ENCODE data around the gene MARCHF9. TPM values are rescaled to one million over a fixed set of nuclear protein-coding genes. Genes with fewer than 3 reads are reported as not detected.

The MARCHF9 gene
- total RNA-seq, 2 experiments from 2014 or later: 20.9 to 22.5 TPM

GRCh38 chr12:57782608-57783465 lies 27.9 kb downstream of the MARCHF9 start, which contains the start of gene TSFM:
TSFM (plus strand) TSS chr12:57782787; CDS start chr12:57782802, 15 bp downstream.
- H3K27me3 Mint-ChIP-seq: no peaks in the 10 kb centered on the region
- POLR2A ChIA-PET: interaction anchor here (0.9 to 1.1 kb wide), 2 partner anchors 11 to 159 kb away, joined by 3 to 5 read pairs; partner anchors contain the start of genes ATP23, EEF1AKMT3 and METTL1

GRCh38 chr12:57783466-57783801 lies 28.5 kb downstream of the MARCHF9 start:
- H3K27me3 Mint-ChIP-seq: no peaks in the 10 kb centered on the region
- ATAC-seq (no peak), DNase-seq (no peak)
- intact Hi-C loops (cut with DNase I, micrococcal nuclease): loop anchor here (2.0 to 5.0 kb wide), 2 partner anchors 64 to 157 kb away; partner anchors contain the start of genes ATP23 (in 1 of the 2) and CTDSP2 (in 1 of the 2)
- H3K36me3 Mint-ChIP-seq (ENCODE audit: low read depth): peaks cover 16% of the 10 kb centered on the region
- H3K27ac Mint-ChIP-seq: peak overlapping the region; percentile 98
- H3K4me1 Mint-ChIP-seq: peaks cover 35% of the 10 kb centered on the region
- no peaks in the 10 kb centered on the region for H3K9me3 Mint-ChIP-seq (ENCODE audit: low read depth)
- peak overlapping the region; percentile 98 for H3K4me3 Mint-ChIP-seq
- CTCF ChIA-PET: interaction anchor here (0.9 to 3.8 kb wide), 21 partner anchors 10 to 151 kb away, joined by 3 to 24 read pairs (median 4); partner anchors contain the start of genes AVIL, EEF1AKMT3, METTL1 and TSPAN31
- POLR2A ChIA-PET: interaction anchor here (0.9 kb wide), 1 partner anchor 11 kb away, joined by 5 read pairs; the partner anchor contains the start of genes EEF1AKMT3 and METTL1

More at GRCh38 chr12:57782608-57783465, 27.9 kb downstream of the MARCHF9 start, which contains the start of gene TSFM:
- CTCF ChIA-PET: interaction anchor here (0.6 to 3.8 kb wide), 25 partner anchors 10 to 157 kb away, joined by 3 to 24 read pairs (median 4); partner anchors contain the start of genes AVIL, CDK4, EEF1AKMT3 and METTL1
- DNase-seq (peak; percentile 99), ATAC-seq (peak; percentile 93)
- Mint-ChIP-seq H3K9me3 (ENCODE audit: low read depth) (no peaks in the 10 kb centered on the region), H3K36me3 (ENCODE audit: low read depth) (peaks cover 16% of the 10 kb centered on the region), H3K4me1 (peaks cover 35% of the 10 kb centered on the region), H3K27ac (peak within 1 kb of the TSS; percentile 98), H3K4me3 (peak within 1 kb of the TSS; percentile 98)
- intact Hi-C loops (cut with DNase I, micrococcal nuclease): loop anchor here (1.0 to 5.0 kb wide), 6 partner anchors 11 to 158 kb away; partner anchors contain the start of genes CTDSP2 (in 2 of the 2), EEF1AKMT3 (in 2 of the 2), METTL1 (in 2 of the 2) and ATP23 (in 1 of the 2)

- H3K27ac Mint-ChIP-seq: peak overlapping the region; percentile 51
- H3K4me3 Mint-ChIP-seq: peak overlapping the region; percentile 98
- no peaks in the 10 kb centered on the region for H3K9me3 Mint-ChIP-seq (ENCODE audit: low read depth)
- peaks cover 35% of the 10 kb centered on the region for H3K4me1 Mint-ChIP-seq
- H3K36me3 Mint-ChIP-seq (ENCODE audit: low read depth): peaks cover 16% of the 10 kb centered on the region
- intact Hi-C loops (cut with DNase I, micrococcal nuclease): loop anchor here (2.0 to 5.0 kb wide), 2 partner anchors 63 to 157 kb away; partner anchors contain the start of genes ATP23 (in 1 of the 2) and CTDSP2 (in 1 of the 2)
- ATAC-seq: no peak
- CTCF ChIA-PET: interaction anchor here (0.9 to 3.8 kb wide), 11 partner anchors 12 to 151 kb away, joined by 3 to 24 read pairs (median 4); partner anchors contain the start of genes EEF1AKMT3 and METTL1
- H3K27me3 Mint-ChIP-seq: no peaks in the 10 kb centered on the region
- DNase-seq: no peak
- POLR2A ChIA-PET: interaction anchor here (1.4 kb wide), 1 partner anchor 18 kb away, joined by 3 read pairs; no protein-coding TSS in a partner anchor
Measured at GRCh38 chr12:57783861-57784260, 29.0 kb downstream of the MARCHF9 start.

- Mint-ChIP-seq H3K27ac (peak overlapping the region; percentile 69), H3K9me3 (ENCODE audit: low read depth) (no peaks in the 10 kb centered on the region), H3K4me3 (no peak overlapping the region), H3K27me3 (no peaks in the 10 kb centered on the region), H3K36me3 (ENCODE audit: low read depth) (peaks cover 40% of the 10 kb centered on the region), H3K4me1 (peaks cover 13% of the 10 kb centered on the region)
- ChIA-PET CTCF (interaction anchor here (0.6 to 3.2 kb wide), 7 partner anchors 9 to 151 kb away, joined by 3 to 17 read pairs (median 4); partner anchors contain the start of gene TSFM), POLR2A (interaction anchor here (0.6 to 0.7 kb wide), 2 partner anchors 100 to 139 kb away, joined by 3 to 7 read pairs; no protein-coding TSS in a partner anchor)
- peak; percentile 33 for ATAC-seq
- intact Hi-C loops (cut with DNase I, micrococcal nuclease): no loop called here
- DNase-seq: no peak
Measured at GRCh38 chr12:57793920-57794319, 39.0 kb downstream of the MARCHF9 start.

GRCh38 chr12:57795354-57795753 lies 40.5 kb downstream of the MARCHF9 start:
- POLR2A ChIA-PET: no interaction called here
- peak; percentile 36 for ATAC-seq
- peaks cover 40% of the 10 kb centered on the region for H3K36me3 Mint-ChIP-seq (ENCODE audit: low read depth)
- intact Hi-C loops (cut with DNase I, micrococcal nuclease): no loop called here
- no peaks in the 10 kb centered on the region for H3K9me3 Mint-ChIP-seq (ENCODE audit: low read depth)
- CTCF ChIA-PET: interaction anchor here (0.6 kb wide), 1 partner anchor 163 kb away, joined by 3 read pairs; no protein-coding TSS in a partner anchor
- no peak for DNase-seq
- H3K27ac Mint-ChIP-seq: no peak overlapping the region
- no peak overlapping the region for H3K4me3 Mint-ChIP-seq
- peaks cover 13% of the 10 kb centered on the region for H3K4me1 Mint-ChIP-seq
- no peaks in the 10 kb centered on the region for H3K27me3 Mint-ChIP-seq

- CTCF ChIA-PET: interaction anchor here (0.5 to 1.3 kb wide), 7 partner anchors 9 to 46 kb away, joined by 3 to 5 read pairs (median 3); partner anchors contain the start of gene TSFM
- peaks cover 13% of the 10 kb centered on the region for H3K4me1 Mint-ChIP-seq
Measured at GRCh38 chr12:57796996-57797395, 42.1 kb downstream of the MARCHF9 start.

DNA sequence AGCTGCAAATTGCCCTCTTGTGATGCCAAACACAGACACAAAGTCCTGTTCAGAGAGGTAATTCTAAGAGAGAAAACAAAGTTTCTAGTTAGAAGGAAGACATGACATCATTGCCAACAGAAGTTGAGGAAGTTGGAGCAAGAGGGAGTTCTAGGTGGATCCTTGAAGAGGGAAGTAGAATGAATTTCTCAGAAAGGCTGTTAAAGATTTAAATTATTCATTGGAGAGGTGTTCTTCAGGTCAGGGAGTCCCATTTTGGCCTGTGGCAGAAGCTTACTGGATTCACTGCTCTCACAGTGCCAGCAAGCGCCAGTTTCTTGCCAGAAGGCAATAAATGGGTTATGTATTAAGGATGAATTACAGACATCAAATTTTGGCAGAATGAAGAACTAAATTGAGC lies 43.0 kb downstream of the MARCHF9 start:
- Mint-ChIP-seq H3K27me3 (no peaks in the 10 kb centered on the region), H3K27ac (no peak overlapping the region), H3K36me3 (ENCODE audit: low read depth) (peaks cover 33% of the 10 kb centered on the region), H3K4me1 (peaks cover 11% of the 10 kb centered on the region), H3K9me3 (ENCODE audit: low read depth) (no peaks in the 10 kb centered on the region), H3K4me3 (no peak overlapping the region)
- intact Hi-C loops (cut with DNase I, micrococcal nuclease): no loop called here
- DNase-seq (no peak), ATAC-seq (no peak)
- ChIA-PET CTCF (interaction anchor here (0.5 to 1.3 kb wide), 4 partner anchors 13 to 46 kb away, joined by 3 to 4 read pairs (median 3); no protein-coding TSS in a partner anchor), POLR2A (no interaction called here)

More at GRCh38 chr12:57796996-57797395, 42.1 kb downstream of the MARCHF9 start:
- intact Hi-C loops (cut with DNase I, micrococcal nuclease): no loop called here
- Mint-ChIP-seq H3K27ac (no peak overlapping the region), H3K36me3 (ENCODE audit: low read depth) (peaks cover 38% of the 10 kb centered on the region), H3K9me3 (ENCODE audit: low read depth) (no peaks in the 10 kb centered on the region), H3K4me3 (no peak overlapping the region), H3K27me3 (no peaks in the 10 kb centered on the region)
- no peak for ATAC-seq
- DNase-seq: no peak
- POLR2A ChIA-PET: no interaction called here

DNA sequence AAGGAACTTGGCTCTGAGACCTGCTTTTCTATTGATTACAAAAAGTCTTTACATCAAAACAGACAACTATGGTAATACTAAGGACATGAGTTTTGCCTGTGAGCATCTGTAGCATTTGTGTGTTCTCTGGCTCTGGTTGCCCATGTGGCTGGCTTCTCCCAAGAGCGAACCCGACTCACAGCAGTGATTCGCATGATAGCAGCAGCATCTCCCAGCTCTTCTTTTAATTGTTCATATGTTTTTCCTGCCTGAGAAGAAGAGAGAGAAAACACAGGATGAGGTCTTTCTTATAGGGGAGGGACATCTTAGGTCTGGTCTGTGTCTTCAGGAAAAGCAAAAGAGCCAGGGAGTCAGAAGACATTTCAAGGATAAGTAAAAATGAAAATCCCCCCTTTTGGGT lies 46.1 kb downstream of the MARCHF9 start:
- no peaks in the 10 kb centered on the region for H3K9me3 Mint-ChIP-seq (ENCODE audit: low read depth)
- H3K27me3 Mint-ChIP-seq: no peaks in the 10 kb centered on the region
- ChIA-PET POLR2A (no interaction called here), CTCF (interaction anchor here (1.0 kb wide), 1 partner anchor 15 kb away, joined by 3 read pairs; no protein-coding TSS in a partner anchor)
- no peak overlapping the region for H3K4me3 Mint-ChIP-seq
- peaks cover 16% of the 10 kb centered on the region for H3K36me3 Mint-ChIP-seq (ENCODE audit: low read depth)
- DNase-seq: no peak
- H3K4me1 Mint-ChIP-seq: no peaks in the 10 kb centered on the region
- peak overlapping the region; percentile 31 for H3K27ac Mint-ChIP-seq
- intact Hi-C loops (cut with DNase I, micrococcal nuclease): no loop called here
- no peak for ATAC-seq

DNA sequence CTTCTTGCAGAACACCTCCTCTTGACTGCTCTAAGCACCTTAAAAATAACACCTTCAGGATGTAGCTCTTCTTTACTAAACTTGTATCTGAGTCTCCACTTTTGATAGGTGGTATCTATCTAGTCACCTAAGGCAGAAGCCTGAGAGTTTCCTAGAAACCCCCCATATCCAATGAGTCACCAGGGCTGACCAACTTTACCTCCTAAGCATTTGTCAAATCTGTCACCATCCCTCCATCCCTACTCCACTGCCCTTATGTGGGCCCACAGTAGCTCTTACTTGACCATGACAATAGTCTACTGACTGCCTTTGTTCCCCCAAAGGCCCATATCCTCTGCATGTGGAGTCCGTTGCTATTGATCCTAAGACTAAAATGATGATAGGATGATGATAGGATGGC lies 47.7 kb downstream of the MARCHF9 start:
- no peak for ATAC-seq
- ChIA-PET CTCF (interaction anchor here (0.5 to 2.9 kb wide), 23 partner anchors 8 to 119 kb away, joined by 3 to 51 read pairs (median 4); partner anchors contain the start of genes AVIL, CYP27B1 and TSFM), POLR2A (no interaction called here)
- peaks cover 7% of the 10 kb centered on the region for H3K36me3 Mint-ChIP-seq (ENCODE audit: low read depth)
- H3K4me3 Mint-ChIP-seq: no peak overlapping the region
- no peaks in the 10 kb centered on the region for H3K9me3 Mint-ChIP-seq (ENCODE audit: low read depth)
- peak overlapping the region; percentile 48 for H3K27ac Mint-ChIP-seq
- DNase-seq: no peak
- H3K4me1 Mint-ChIP-seq: no peaks in the 10 kb centered on the region
- intact Hi-C loops (cut with DNase I, micrococcal nuclease): loop anchor here (1.0 kb wide), 1 partner anchor 103 kb away; no protein-coding TSS in a partner anchor
- H3K27me3 Mint-ChIP-seq: no peaks in the 10 kb centered on the region

GRCh38 chr12:57803319-57803893 lies 48.5 kb downstream of the MARCHF9 start:
- Mint-ChIP-seq H3K4me1 (no peaks in the 10 kb centered on the region), H3K36me3 (ENCODE audit: low read depth) (peaks cover 9% of the 10 kb centered on the region), H3K9me3 (ENCODE audit: low read depth) (no peaks in the 10 kb centered on the region), H3K27ac (no peak overlapping the region), H3K4me3 (no peak overlapping the region), H3K27me3 (no peaks in the 10 kb centered on the region)
- ChIA-PET CTCF (interaction anchor here (0.7 to 2.9 kb wide), 19 partner anchors 9 to 109 kb away, joined by 3 to 51 read pairs (median 4); partner anchors contain the start of genes AVIL and TSFM), POLR2A (interaction anchor here (0.7 kb wide), 1 partner anchor 63 kb away, joined by 3 read pairs; no protein-coding TSS in a partner anchor)
- DNase-seq: peak; percentile 60
- peak; percentile 70 for ATAC-seq
- intact Hi-C loops (cut with DNase I, micrococcal nuclease): loop anchor here (1.0 kb wide), 1 partner anchor 102 kb away; no protein-coding TSS in a partner anchor

All from activated CD4-positive, alpha-beta T cell treated with anti-CD3 and anti-CD28 coated beads for 36 hours (primary cell).